HepG2 (cell line): Measurements from ENCODE around the gene MORC4. TPM values are rescaled to one million over a fixed set of nuclear protein-coding genes. Genes with fewer than 3 reads are reported as not detected.

Experiments
- ATAC-seq: fragments of 200-7000 bp; cut with Tn5 transposase; 3 replicates; pipeline ENCODE4 v1.9.1; 2020; ENCODE audit warnings: mild to moderate bottlenecking, moderate library complexity
- BruUV-seq: library from RNA; stranded (reverse); fragments of 400-500 nt; replicated peaks from 2 replicates; lab custom pipeline; 2021; lab: Mats Ljungman, UMichigan
- CTCF ChIA-PET: fragments of 300-600 bp; formaldehyde crosslinking; extraction: SDS; loops from one replicate; lab custom pipeline; 2021; ENCODE audit warnings: low total read pairs, inconsistent platforms, low intra/inter-chr PET ratio; lab: Yijun Ruan, JAX
- POLR2A ChIA-PET: fragments of 350-600 bp; sonication (Branson Sonifier 250); formaldehyde crosslinking; loops from one replicate; lab custom pipeline; 2020; ENCODE audit warnings: antibody characterized with exemption, inconsistent platforms; lab: Yijun Ruan, JAX
- DNase-seq: peaks from one replicate; pipeline ENCODE4 v3.0.0-alpha.2; 2015; ENCODE audit warnings: low spot score
- FAIRE-seq: peaks from 3 replicates; lab custom pipeline; 2011; peaks lifted over from hg19 to GRCh38; lab: Jason Lieb, UNC
- H2AFZ ChIP-seq: one replicate; pipeline ENCODE4 v1.6.1; 2011; ENCODE audit warnings: low read length, inconsistent platforms
- H3K27ac ChIP-seq: fragments of 300-600 bp; 3 replicates; pipeline ENCODE4 v1.8.0; 2011; ENCODE audit warnings: mixed run types, mild to moderate bottlenecking, mixed read lengths, low read length, inconsistent platforms; ENCODE audit not compliant: insufficient read depth; ENCODE audit errors: extremely low read length
- H3K27me3 ChIP-seq, 2 experiments: fragments of 200-600 bp in 1 of 2; 2 replicates in 1 of 2; 3 replicates in 1 of 2; pipeline versions ENCODE4 v1.6.0 to v1.8.0; 2011; ENCODE audit warnings: low read length in 2 of 2, mild to moderate bottlenecking in 2 of 2, moderate library complexity in 2 of 2, inconsistent platforms in 1 of 2; ENCODE audit not compliant: insufficient read depth in 2 of 2, control insufficient read depth in 1 of 2
- H3K36me3 ChIP-seq, 2 experiments: fragments of 200-600 bp in 1 of 2; replicated peaks in 1 of 2; 2 replicates in 1 of 2; 3 replicates in 1 of 2; pipeline versions ENCODE4 v1.5.1 to v1.8.0; 2011; ENCODE audit warnings: low read length in 2 of 2, inconsistent platforms in 1 of 2; ENCODE audit not compliant: insufficient read depth in 2 of 2, control insufficient read depth in 1 of 2
- H3K4me1 ChIP-seq: 2 replicates; pipeline ENCODE4 v1.5.1; 2012; ENCODE audit warnings: low read length, inconsistent platforms; ENCODE audit not compliant: insufficient read depth
- H3K4me2 ChIP-seq: 2 replicates; pipeline ENCODE4 v1.6.0; 2011; ENCODE audit warnings: low read depth, low read length, inconsistent platforms
- H3K4me3 ChIP-seq, 3 experiments: fragments of 200-600 bp in 1 of 3; sonication (generic), shearing (Covaris generic) in 1 of 3; replicated peaks in 1 of 3; 2 replicates each; pipeline ENCODE4 v1.5.1; 2011 to 2016; ENCODE audit warnings: low read length in 3 of 3, inconsistent platforms in 2 of 3, low read depth in 2 of 3, mild to moderate bottlenecking in 2 of 3, control low read depth in 1 of 3, mixed read lengths in 1 of 3; ENCODE audit not compliant: insufficient read depth in 1 of 3
- H3K79me2 ChIP-seq: one replicate; pipeline ENCODE4 v1.6.1; 2011; ENCODE audit warnings: low read length, inconsistent platforms; ENCODE audit not compliant: insufficient read depth
- H3K9ac ChIP-seq: 2 replicates; pipeline ENCODE4 v1.6.0; 2011; ENCODE audit warnings: mild to moderate bottlenecking, low read depth, low read length, inconsistent platforms; ENCODE audit not compliant: insufficient read depth
- H3K9me3 ChIP-seq: 2 replicates; pipeline ENCODE4 v1.5.1; 2012; ENCODE audit warnings: mild to moderate bottlenecking, low read length
- H4K20me1 ChIP-seq: 2 replicates; pipeline ENCODE4 v1.6.0; 2011; ENCODE audit warnings: inconsistent platforms, mild to moderate bottlenecking, low read length, moderate library complexity; ENCODE audit not compliant: insufficient read depth
- CBX5 ChIP-seq: sonication (generic); formaldehyde crosslinking; IDR thresholded peaks from 2 replicates; pipeline ENCODE4 v1.4.0; 2020; ENCODE audit warnings: missing genetic modification reagents, borderline replicate concordance
- E2F2 ChIP-seq: sonication (generic); formaldehyde crosslinking; IDR thresholded peaks from 2 replicates; pipeline ENCODE4 v1.4.0; 2020; ENCODE audit warnings: missing genetic modification reagents, borderline replicate concordance
- GRHL1 ChIP-seq: sonication (generic); formaldehyde crosslinking; conservative IDR thresholded peaks from 2 replicates; pipeline ENCODE4 v1.8.0; 2022; ENCODE audit warnings: missing genetic modification reagents
- ZEB1 ChIP-seq: IDR thresholded peaks from 2 replicates; pipeline ENCODE4 v1.6.1; 2012; ENCODE audit warnings: mild to moderate bottlenecking, low read depth, inconsistent platforms; ENCODE audit not compliant: insufficient replicate concordance
- ZNF224 ChIP-seq: sonication (generic); formaldehyde crosslinking; IDR thresholded peaks from 2 replicates; pipeline ENCODE4 v1.5.0; 2020; ENCODE audit warnings: mild to moderate bottlenecking, missing genetic modification reagents
- ZNF724P ChIP-seq: sonication (generic); formaldehyde crosslinking; IDR thresholded peaks from 2 replicates; pipeline ENCODE4 v1.8.0; 2022; ENCODE audit warnings: missing genetic modification reagents, borderline replicate concordance
- WGBS: methylation state at CpG from one replicate; pipeline ENCODE4 v1.1.6; 2017; ENCODE audit warnings: low lambda C conversion rate; 5-methylcytosine and 5-hydroxymethylcytosine counted together
- in situ Hi-C: cut with HindIII; loops from 2 replicates; pipeline ENCODE4 v1.10.0; 2017; ENCODE audit warnings: low pct_unique_long_range_greater_than_20kb; ENCODE audit not compliant: extremely low pct_ligation_motif_present
- intact Hi-C: fragments of 100-400 bp; cut with micrococcal nuclease; formaldehyde crosslinking; loops from one replicate; pipeline ENCODE4 v1.10.0; 2022; ENCODE audit not compliant: unreplicated experiment
- polyA plus RNA-seq, 8 experiments: library from polyadenylated mRNA; depleted of rRNA in 3 of 8; stranded (reverse) in 7 of 8; unstranded in 1 of 8; fragments of >200 nt; fragmentation: Illumina TruSeq in 4 of 8; extraction: Trizol in 4 of 8; gene quantifications; 2 replicates each; pipeline versions ENCODE4 v1.2.1 to v1.2.3, GENCODE V29; 2011 to 2016; ENCODE audit warnings: low read depth in 4 of 8, missing spikeins in 1 of 8, mixed read lengths in 1 of 8; ENCODE audit not compliant: insufficient read depth in 1 of 8
- total RNA-seq, 5 experiments: library from RNA; depleted of rRNA; stranded (reverse); fragments of >200 nt; fragmentation: Illumina TruSeq; extraction: Trizol; gene quantifications; 2 replicates each; pipeline ENCODE4 v1.2.3, GENCODE V29; 2016; ENCODE audit warnings: low read depth in 1 of 5
- TF ChIP-seq, protein P1 (sequence below): sonication (generic); formaldehyde crosslinking; IDR thresholded peaks from 2 replicates; pipeline ENCODE4 v1.8.1; 2023; ENCODE audit warnings: mild to moderate bottlenecking, missing genetic modification reagents

Gene MORC4
- total and polyA plus RNA-seq, 2 of the 13 experiments (the other 11 are each of a cell fraction or from before 2014, with no cell fraction given): 7.3 to 17.6 TPM

- Histone ChIP-seq H3K36me3 (no peaks in the 10 kb centered on the region), H4K20me1 (no peaks in the 10 kb centered on the region), H3K79me2 (no peaks in the 10 kb centered on the region)
- in situ Hi-C loops: no loop called here
- no TSS peak for BruUV-seq
- DNase-seq: no peak
- no peak for TF ChIP-seq GRHL1 (CRISPR knock-in tag)
- TF ChIP-seq CBX5 (CRISPR knock-in tag): no peak
- TF ChIP-seq ZNF224 (CRISPR knock-in tag): no peak
- TF ChIP-seq, protein P1, sequence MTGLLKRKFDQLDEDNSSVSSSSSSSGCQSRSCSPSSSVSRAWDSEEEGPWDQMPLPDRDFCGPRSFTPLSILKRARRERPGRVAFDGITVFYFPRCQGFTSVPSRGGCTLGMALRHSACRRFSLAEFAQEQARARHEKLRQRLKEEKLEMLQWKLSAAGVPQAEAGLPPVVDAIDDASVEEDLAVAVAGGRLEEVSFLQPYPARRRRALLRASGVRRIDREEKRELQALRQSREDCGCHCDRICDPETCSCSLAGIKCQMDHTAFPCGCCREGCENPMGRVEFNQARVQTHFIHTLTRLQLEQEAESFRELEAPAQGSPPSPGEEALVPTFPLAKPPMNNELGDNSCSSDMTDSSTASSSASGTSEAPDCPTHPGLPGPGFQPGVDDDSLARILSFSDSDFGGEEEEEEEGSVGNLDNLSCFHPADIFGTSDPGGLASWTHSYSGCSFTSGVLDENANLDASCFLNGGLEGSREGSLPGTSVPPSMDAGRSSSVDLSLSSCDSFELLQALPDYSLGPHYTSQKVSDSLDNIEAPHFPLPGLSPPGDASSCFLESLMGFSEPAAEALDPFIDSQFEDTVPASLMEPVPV (CRISPR knock-in tag): no peak
- TF ChIP-seq ZEB1: no peak
- no peak for TF ChIP-seq E2F2 (CRISPR knock-in tag)
- TF ChIP-seq ZNF724P (CRISPR knock-in tag): no peak
- TF ChIP-seq, all 625 proteins: peak for 0
- H3K4me2 ChIP-seq: no peak overlapping the region
- peaks cover 54% of the 10 kb centered on the region for H3K4me1 ChIP-seq
- no peaks in the 10 kb centered on the region for H3K27me3 ChIP-seq
- H3K4me3 ChIP-seq: no peak overlapping the region
- no peak for ATAC-seq
- intact Hi-C loops: no loop called here
- H3K27ac ChIP-seq: no peak overlapping the region
- no peaks in the 10 kb centered on the region for H3K9me3 ChIP-seq
- WGBS: 96% methylated on average over 4 of the region's 6 CpGs
- ChIA-PET POLR2A (interaction anchor here (0.7 kb wide), 1 partner anchor 14 kb away, joined by 3 read pairs; the partner anchor contains the start of gene CLDN2), CTCF (no interaction called here)
- H3K9ac ChIP-seq: no peak overlapping the region
- no peak for FAIRE-seq
- H2AFZ ChIP-seq: no peak overlapping the region
These were observed 93.7 kb downstream of the MORC4 start for GRCh38 chrX:106906361-106906760.
